Coronary artery (tissue), 2 donors: ENCODE data around the gene FOXP4.

Source experiments
- DNase-seq: peaks from one replicate; pipeline ENCODE4 v3.0.0-alpha.2; 2017; ENCODE audit warnings: low spot score
- H3K27ac ChIP-seq, 2 donors: fragments of 200-600 bp; sonication (generic); one replicate each; pipeline ENCODE4 v1.5.1; 2016 to 2019
- H3K4me3 ChIP-seq: fragments of 200-600 bp; sonication (generic); 2 replicates; pipeline ENCODE4 v1.5.1; 2016; ENCODE audit warnings: mild to moderate bottlenecking, moderate library complexity
- CTCF ChIP-seq: fragments of 200-600 bp; sonication (generic); IDR thresholded peaks from one replicate; pipeline ENCODE4 v1.5.1; 2019; ENCODE audit warnings: antibody characterized with exemption

The FOXP4 gene

GRCh38 chr6:41538556-41539182, 7.5 kb upstream of the FOXP4 start:
- DNase-seq = no peak
- no peak overlapping the region for H3K4me3 ChIP-seq
- no peak overlapping the region for H3K27ac ChIP-seq
- TF ChIP-seq CTCF = no peak

- no peak overlapping the region for H3K27ac ChIP-seq
- no peak for TF ChIP-seq CTCF
- no peak for DNase-seq
Measured at GRCh38 chr6:41539204-41539603, 7.0 kb upstream of the FOXP4 start.

GRCh38 chr6:41541364-41541763, 4.8 kb upstream of the FOXP4 start:
- no peak for TF ChIP-seq CTCF

More at GRCh38 chr6:41539204-41539603, 7.0 kb upstream of the FOXP4 start:
- H3K4me3 ChIP-seq = no peak overlapping the region

GRCh38 chr6:41543087-41543486, 3.1 kb upstream of the FOXP4 start:
- no peak for TF ChIP-seq CTCF
- Histone ChIP-seq H3K4me3 (no peak overlapping the region), H3K27ac (no peak overlapping the region)
- DNase-seq = no peak

More at GRCh38 chr6:41541364-41541763, 4.8 kb upstream of the FOXP4 start:
- H3K27ac ChIP-seq = no peak overlapping the region
- H3K4me3 ChIP-seq = no peak overlapping the region
- no peak for DNase-seq

GRCh38 chr6:41545247-41545702, 906 bp upstream of the FOXP4 start:
- Histone ChIP-seq H3K4me3 (peak overlapping the region; percentile 90), H3K27ac (peak overlapping the region in 1 of 2 donors; percentile 77)
- DNase-seq = no peak
- no peak for TF ChIP-seq CTCF

- H3K4me3 ChIP-seq = peak overlapping the region; percentile 90
- no peak for DNase-seq
- no peak for TF ChIP-seq CTCF
- H3K27ac ChIP-seq = peak overlapping the region; percentile 77 to 95
Measured at GRCh38 chr6:41546475-41546865, 289 bp downstream of the FOXP4 start.
